ENCODE results near the gene CFAP251. TPM values are rescaled to one million over a fixed set of nuclear protein-coding genes. Genes with fewer than 3 reads are reported as not detected.

Gene CFAP251
- total and polyA plus RNA-seq, 10 of the 15 experiments (the other 5 are each of a cell fraction or from before 2014, with no cell fraction given): 0.10 to 0.97 (median 0.64) TPM

- TF ChIP-seq IRF3 (IDR thresholded peaks at IDR 0.05): no peak
- TF ChIP-seq SREBF1 (IDR thresholded peaks at IDR 0.05; ENCODE audit: low read length): no peak
- peak; percentile 36; the same call in 1 of the 2 replicates for TF ChIP-seq EED (IDR thresholded peaks at IDR 0.05; ENCODE audit: low read depth)
- TF ChIP-seq RFX5 (IDR thresholded peaks at IDR 0.05; ENCODE audit: low read depth, low read length): no peak
- TF ChIP-seq, protein P1, sequence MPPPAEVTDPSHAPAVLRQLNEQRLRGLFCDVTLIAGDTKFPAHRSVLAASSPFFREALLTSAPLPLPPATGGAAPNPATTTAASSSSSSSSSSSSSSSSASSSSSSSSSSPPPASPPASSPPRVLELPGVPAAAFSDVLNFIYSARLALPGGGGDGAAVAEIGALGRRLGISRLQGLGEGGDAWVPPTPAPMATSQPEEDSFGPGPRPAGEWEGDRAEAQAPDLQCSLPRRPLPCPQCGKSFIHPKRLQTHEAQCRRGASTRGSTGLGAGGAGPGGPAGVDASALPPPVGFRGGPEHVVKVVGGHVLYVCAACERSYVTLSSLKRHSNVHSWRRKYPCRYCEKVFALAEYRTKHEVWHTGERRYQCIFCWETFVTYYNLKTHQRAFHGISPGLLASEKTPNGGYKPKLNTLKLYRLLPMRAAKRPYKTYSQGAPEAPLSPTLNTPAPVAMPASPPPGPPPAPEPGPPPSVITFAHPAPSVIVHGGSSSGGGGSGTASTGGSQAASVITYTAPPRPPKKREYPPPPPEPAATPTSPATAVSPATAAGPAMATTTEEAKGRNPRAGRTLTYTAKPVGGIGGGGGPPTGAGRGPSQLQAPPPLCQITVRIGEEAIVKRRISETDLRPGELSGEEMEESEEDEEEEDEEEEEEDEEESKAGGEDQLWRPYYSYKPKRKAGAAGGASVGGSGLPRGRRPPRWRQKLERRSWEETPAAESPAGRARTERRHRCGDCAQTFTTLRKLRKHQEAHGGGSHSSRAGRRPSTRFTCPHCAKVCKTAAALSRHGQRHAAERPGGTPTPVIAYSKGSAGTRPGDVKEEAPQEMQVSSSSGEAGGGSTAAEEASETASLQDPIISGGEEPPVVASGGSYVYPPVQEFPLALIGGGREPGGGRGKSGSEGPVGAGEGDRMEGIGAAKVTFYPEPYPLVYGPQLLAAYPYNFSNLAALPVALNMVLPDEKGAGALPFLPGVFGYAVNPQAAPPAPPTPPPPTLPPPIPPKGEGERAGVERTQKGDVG (CRISPR knock-in tag; IDR thresholded peaks at IDR 0.05): no peak
- TF ChIP-seq CREB1 (IDR thresholded peaks at IDR 0.05; ENCODE audit: low read depth): peak; percentile 68; the same call in 1 of the 2 replicates
- TF ChIP-seq TARDBP (IDR thresholded peaks at IDR 0.05; ENCODE audit: borderline replicate concordance): no peak
- TF ChIP-seq FOXM1 (IDR thresholded peaks at IDR 0.05; ENCODE audit: low read depth, low read length): no peak
- peak; percentile 66; the same call in 1 of the 2 replicates for TF ChIP-seq RAD51 (IDR thresholded peaks at IDR 0.05)
- TF ChIP-seq LARP7 (IDR thresholded peaks at IDR 0.05): 0 out of 2 replicates have a peak, but pooled peaks have one; percentile 26
- TF ChIP-seq RELA (IDR thresholded peaks at IDR 0.05; ENCODE audit: borderline replicate concordance, partially characterized antibody): no peak
- TF ChIP-seq YBX1 (IDR thresholded peaks at IDR 0.05): no peak
- no peak; the same call in 1 of the 2 replicates for TF ChIP-seq SMC3 (IDR thresholded peaks at IDR 0.05; ENCODE audit: borderline replicate concordance, low read length)
- TF ChIP-seq BCLAF1 (IDR thresholded peaks at IDR 0.05): no peak
- no peak for TF ChIP-seq MEF2A (IDR thresholded peaks at IDR 0.05; ENCODE audit: insufficient read depth, low read depth, low read length)
- TF ChIP-seq E4F1 (IDR thresholded peaks at IDR 0.05; ENCODE audit: borderline replicate concordance, partially characterized antibody): no peak
- TF ChIP-seq SUZ12 (IDR thresholded peaks at IDR 0.05; ENCODE audit: unreplicated experiment): no peak
- no peak for TF ChIP-seq KDM1A (IDR thresholded peaks at IDR 0.05; ENCODE audit: borderline replicate concordance)
- TF ChIP-seq KLF5 (IDR thresholded peaks at IDR 0.05; ENCODE audit: partially characterized antibody): no peak
- TF ChIP-seq, protein P2, sequence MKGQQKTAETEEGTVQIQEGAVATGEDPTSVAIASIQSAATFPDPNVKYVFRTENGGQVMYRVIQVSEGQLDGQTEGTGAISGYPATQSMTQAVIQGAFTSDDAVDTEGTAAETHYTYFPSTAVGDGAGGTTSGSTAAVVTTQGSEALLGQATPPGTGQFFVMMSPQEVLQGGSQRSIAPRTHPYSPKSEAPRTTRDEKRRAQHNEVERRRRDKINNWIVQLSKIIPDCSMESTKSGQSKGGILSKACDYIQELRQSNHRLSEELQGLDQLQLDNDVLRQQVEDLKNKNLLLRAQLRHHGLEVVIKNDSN (IDR thresholded peaks at IDR 0.05; ENCODE audit: borderline replicate concordance, extremely low read length, insufficient read depth, low read depth, low read length): no peak
These were observed 110.6 kb downstream of the CFAP251 start (continued) for GRCh38 chr12:122028905-122029560.

Data from GM12878 (cell line).